Left ventricle myocardium inferior (tissue), 1 donor: ENCODE measurements around the gene NES. TPM values are rescaled to one million over a fixed set of nuclear protein-coding genes. Genes with fewer than 3 reads are reported as not detected.
A peak's percentile ranks its signal among the peaks of the same experiment; 100 is the strongest.

Experiments used
- DNase-seq: peaks from one replicate; pipeline ENCODE4 v3.0.0-alpha.2; 2020
- H3K27ac ChIP-seq: fragments of 200-600 bp; replicated peaks from 2 replicates; pipeline ENCODE4 v1.8.0; 2021
- H3K27me3 ChIP-seq: fragments of 200-600 bp; 2 replicates; pipeline ENCODE4 v1.8.0; 2021; ENCODE audit warnings: low read depth
- H3K36me3 ChIP-seq: fragments of 200-600 bp; 2 replicates; pipeline ENCODE4 v1.8.0; 2021
- H3K4me1 ChIP-seq: fragments of 200-600 bp; 2 replicates; pipeline ENCODE4 v1.8.0; 2021
- H3K4me3 ChIP-seq: fragments of 200-600 bp; 2 replicates; pipeline ENCODE4 v1.8.0; 2021; ENCODE audit warnings: mild to moderate bottlenecking, moderate library complexity
- H3K9me3 ChIP-seq: fragments of 200-600 bp; replicated peaks from 2 replicates; pipeline ENCODE4 v1.8.0; 2021
- intact Hi-C: fragments of 100-400 bp; cut with micrococcal nuclease; formaldehyde crosslinking; loops from one replicate; pipeline ENCODE4 v1.11.0; 2022
- long read RNA-seq: library from polyadenylated mRNA; unstranded; transcript quantifications from one replicate; pipeline ENCODE4 v2.0.0, GENCODE V29; 2021
- total RNA-seq: library from RNA; stranded (reverse); fragmentation: NEBNext Ultra II Directional; extraction: Animal tissue kit (Norgen Biotek cat#: 25700); gene quantifications from one replicate; pipeline ENCODE4 v1.2.1, GENCODE V29; 2021
- TF ChIP-seq, protein P1 (sequence below): fragments of 200-600 bp; IDR thresholded peaks from 2 replicates; pipeline ENCODE4 v1.8.0; 2021; ENCODE audit warnings: antibody characterized with exemption, mild to moderate bottlenecking, borderline replicate concordance
- donor health status: DM: no; HTN: yes; CAD: no; lungs with severe emphysema.

Gene NES, protein sequence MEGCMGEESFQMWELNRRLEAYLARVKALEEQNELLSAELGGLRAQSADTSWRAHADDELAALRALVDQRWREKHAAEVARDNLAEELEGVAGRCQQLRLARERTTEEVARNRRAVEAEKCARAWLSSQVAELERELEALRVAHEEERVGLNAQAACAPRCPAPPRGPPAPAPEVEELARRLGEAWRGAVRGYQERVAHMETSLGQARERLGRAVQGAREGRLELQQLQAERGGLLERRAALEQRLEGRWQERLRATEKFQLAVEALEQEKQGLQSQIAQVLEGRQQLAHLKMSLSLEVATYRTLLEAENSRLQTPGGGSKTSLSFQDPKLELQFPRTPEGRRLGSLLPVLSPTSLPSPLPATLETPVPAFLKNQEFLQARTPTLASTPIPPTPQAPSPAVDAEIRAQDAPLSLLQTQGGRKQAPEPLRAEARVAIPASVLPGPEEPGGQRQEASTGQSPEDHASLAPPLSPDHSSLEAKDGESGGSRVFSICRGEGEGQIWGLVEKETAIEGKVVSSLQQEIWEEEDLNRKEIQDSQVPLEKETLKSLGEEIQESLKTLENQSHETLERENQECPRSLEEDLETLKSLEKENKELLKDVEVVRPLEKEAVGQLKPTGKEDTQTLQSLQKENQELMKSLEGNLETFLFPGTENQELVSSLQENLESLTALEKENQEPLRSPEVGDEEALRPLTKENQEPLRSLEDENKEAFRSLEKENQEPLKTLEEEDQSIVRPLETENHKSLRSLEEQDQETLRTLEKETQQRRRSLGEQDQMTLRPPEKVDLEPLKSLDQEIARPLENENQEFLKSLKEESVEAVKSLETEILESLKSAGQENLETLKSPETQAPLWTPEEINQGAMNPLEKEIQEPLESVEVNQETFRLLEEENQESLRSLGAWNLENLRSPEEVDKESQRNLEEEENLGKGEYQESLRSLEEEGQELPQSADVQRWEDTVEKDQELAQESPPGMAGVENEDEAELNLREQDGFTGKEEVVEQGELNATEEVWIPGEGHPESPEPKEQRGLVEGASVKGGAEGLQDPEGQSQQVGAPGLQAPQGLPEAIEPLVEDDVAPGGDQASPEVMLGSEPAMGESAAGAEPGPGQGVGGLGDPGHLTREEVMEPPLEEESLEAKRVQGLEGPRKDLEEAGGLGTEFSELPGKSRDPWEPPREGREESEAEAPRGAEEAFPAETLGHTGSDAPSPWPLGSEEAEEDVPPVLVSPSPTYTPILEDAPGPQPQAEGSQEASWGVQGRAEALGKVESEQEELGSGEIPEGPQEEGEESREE (N-terminal part only)
- total RNA-seq = 164 TPM
- long read RNA-seq, full-length matches to known transcripts = 4 of 49 reads
- long read RNA-seq, partial matches to known transcripts = 0 of 49 reads
- long read RNA-seq, other reads (novel, unspliced or antisense) = 45 of 49 reads

DNA sequence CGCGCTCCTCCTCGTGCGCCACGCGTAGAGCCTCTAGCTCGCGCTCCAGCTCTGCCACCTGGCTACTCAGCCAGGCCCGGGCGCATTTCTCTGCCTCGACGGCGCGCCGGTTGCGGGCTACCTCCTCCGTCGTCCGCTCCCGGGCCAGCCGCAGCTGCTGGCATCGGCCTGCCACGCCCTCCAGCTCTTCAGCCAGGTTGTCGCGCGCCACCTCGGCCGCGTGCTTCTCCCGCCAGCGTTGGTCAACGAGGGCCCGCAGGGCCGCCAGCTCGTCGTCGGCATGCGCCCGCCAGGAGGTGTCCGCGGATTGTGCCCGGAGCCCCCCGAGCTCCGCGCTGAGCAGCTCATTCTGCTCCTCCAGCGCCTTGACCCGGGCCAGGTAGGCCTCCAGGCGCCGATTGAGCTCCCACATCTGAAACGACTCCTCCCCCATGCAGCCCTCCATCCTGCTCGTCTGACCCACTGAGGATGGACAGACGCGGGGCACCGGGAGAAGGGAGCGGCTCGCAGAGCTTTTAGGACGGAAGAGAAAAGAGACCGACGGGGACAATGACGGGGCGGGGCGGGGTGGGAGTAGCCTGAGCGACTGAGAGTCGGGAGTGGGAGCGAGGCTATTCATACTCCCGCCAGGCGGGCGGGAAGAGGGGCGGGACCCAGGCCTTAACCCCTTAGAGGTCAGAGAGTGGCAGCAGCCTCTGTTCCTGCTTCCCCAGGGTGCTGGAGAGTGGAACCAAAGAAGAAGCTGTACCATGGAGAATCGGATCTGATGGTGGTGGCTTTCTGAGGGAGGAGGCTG is at the start of gene NES:
TSS of gene NES (minus strand) at position 588 of the 796 bp plus-strand sequence. CDS start at position 445, 143 bp downstream.
- Histone ChIP-seq H3K27ac (peak within 1 kb of the TSS; percentile 96), H3K27me3 (peaks cover 10% of the 10 kb centered on the region), H3K4me1 (peaks cover 58% of the 10 kb centered on the region), H3K36me3 (peaks cover 27% of the 10 kb centered on the region), H3K4me3 (peak within 1 kb of the TSS; percentile 90), H3K9me3 (no peaks in the 10 kb centered on the region)
- DNase-seq = peak; percentile 84
- TF ChIP-seq, protein P1, sequence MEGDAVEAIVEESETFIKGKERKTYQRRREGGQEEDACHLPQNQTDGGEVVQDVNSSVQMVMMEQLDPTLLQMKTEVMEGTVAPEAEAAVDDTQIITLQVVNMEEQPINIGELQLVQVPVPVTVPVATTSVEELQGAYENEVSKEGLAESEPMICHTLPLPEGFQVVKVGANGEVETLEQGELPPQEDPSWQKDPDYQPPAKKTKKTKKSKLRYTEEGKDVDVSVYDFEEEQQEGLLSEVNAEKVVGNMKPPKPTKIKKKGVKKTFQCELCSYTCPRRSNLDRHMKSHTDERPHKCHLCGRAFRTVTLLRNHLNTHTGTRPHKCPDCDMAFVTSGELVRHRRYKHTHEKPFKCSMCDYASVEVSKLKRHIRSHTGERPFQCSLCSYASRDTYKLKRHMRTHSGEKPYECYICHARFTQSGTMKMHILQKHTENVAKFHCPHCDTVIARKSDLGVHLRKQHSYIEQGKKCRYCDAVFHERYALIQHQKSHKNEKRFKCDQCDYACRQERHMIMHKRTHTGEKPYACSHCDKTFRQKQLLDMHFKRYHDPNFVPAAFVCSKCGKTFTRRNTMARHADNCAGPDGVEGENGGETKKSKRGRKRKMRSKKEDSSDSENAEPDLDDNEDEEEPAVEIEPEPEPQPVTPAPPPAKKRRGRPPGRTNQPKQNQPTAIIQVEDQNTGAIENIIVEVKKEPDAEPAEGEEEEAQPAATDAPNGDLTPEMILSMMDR = peak; percentile 16
- intact Hi-C loops = loop anchor here (2.0 kb wide), 1 partner anchor 16 kb away; no protein-coding TSS in a partner anchor

DNA sequence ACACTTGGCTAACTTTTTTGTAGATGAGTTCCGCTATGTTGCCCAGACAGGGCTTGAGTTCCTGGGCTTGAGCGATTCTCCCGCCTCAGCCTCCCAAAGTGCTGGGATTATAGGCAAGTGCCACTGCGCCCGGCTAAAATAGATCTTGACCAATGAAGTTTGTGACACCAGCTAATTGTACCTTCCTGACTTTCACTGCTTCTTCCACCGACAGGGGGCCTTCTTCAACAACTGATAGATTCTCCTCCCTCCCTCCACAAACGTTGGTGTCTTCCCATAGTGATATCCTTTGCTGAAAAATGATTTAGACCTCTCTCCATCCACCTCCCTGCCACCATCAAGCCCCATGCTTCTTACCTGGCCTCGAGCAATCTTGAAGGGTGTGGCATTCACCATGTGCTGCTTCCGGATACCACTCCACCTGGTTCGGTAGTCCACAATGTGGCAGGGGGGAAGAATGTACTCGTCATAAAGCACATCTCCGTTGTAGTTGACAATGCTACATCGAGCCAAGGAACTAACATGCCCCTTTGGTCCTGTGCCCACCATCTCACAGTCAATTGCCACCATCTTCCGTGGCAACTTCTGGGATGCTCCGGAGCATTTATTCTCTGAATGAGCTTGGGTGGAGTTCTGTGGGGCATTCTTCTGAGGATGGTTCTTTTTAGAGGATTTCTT is 49.5 kb upstream of the NES start:
- Histone ChIP-seq H3K4me1 (peaks cover 55% of the 10 kb centered on the region), H3K27ac (no peak overlapping the region), H3K9me3 (no peaks in the 10 kb centered on the region), H3K36me3 (peaks cover 37% of the 10 kb centered on the region), H3K27me3 (no peaks in the 10 kb centered on the region), H3K4me3 (peak overlapping the region; percentile 72)
- intact Hi-C loops = no loop called here
- no peak for DNase-seq
- TF ChIP-seq, protein P1 = peak; percentile 51

DNA sequence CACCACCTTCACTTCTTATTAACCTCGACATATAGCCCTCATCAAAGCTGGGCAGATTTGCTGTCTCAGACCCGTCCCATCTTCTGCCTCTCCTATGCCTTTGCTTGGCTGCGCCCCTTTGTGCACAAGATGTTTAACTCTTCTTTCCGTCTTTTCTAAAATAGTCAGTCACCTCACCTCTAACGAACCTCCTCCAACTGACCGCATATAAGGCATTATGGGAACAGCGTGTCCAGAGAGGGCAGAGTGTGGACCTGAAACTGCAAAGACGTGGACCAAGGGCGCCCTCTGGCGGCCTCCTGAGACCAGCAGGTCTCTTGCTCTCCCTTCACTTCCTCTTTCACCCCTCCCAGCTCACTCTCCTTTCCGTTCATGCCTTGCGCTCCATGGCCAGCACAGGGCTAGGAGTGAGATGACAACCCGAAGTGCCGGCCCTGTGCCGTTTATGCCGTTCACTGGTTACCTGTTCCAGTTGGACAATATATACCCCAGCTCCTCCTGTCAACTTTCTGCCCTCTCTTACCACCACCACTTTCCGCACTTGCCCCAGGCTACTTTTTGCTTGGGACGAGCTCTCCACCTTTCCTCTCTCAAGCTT is 48.6 kb upstream of the NES start:
- TF ChIP-seq, protein P1 = peak; percentile 95
- DNase-seq = peak; percentile 88
- peak overlapping the region; percentile 22 for H3K27ac ChIP-seq
- H3K36me3 ChIP-seq = peaks cover 43% of the 10 kb centered on the region
- H3K9me3 ChIP-seq = no peaks in the 10 kb centered on the region
- H3K27me3 ChIP-seq = no peaks in the 10 kb centered on the region
- H3K4me3 ChIP-seq = peak overlapping the region; percentile 72
- H3K4me1 ChIP-seq = peaks cover 55% of the 10 kb centered on the region
- intact Hi-C loops = loop anchor here (2.0 kb wide), 1 partner anchor 37 kb away; no protein-coding TSS in a partner anchor

DNA sequence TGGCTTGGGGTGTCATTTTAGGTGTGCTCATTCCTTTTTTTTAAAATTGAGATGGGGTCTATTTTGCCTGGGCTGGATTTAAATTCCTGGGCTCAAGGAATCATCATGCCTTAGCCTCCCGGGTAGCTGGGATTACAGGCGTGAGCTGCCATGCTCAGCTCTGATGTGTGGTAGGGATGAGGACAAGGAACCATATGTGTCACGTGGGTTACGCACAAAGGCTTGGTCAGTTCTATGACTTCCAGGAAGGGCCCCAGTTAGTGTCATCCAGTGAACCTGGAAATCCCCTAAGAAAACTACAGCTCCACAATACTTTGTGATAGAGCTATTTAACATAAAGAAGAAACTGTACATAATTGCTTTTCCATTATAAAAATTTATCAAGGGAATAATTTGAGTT is 44.3 kb upstream of the NES start:
- TF ChIP-seq, protein P1 = no peak
- intact Hi-C loops = no loop called here
- Histone ChIP-seq H3K27me3 (no peaks in the 10 kb centered on the region), H3K9me3 (no peaks in the 10 kb centered on the region), H3K27ac (no peak overlapping the region), H3K4me3 (no peak overlapping the region), H3K4me1 (peaks cover 25% of the 10 kb centered on the region), H3K36me3 (peaks cover 47% of the 10 kb centered on the region)
- DNase-seq = no peak
